GM20000 (cell line): ENCODE data around the gene DEDD2.

Source experiments
- DNase-seq: peaks from one replicate; pipeline ENCODE4 v3.0.0; 2012; ENCODE audit warnings: low spot score
- CTCF ChIP-seq: IDR thresholded peaks from 2 replicates; pipeline ENCODE4 v1.5.1; 2012; ENCODE audit warnings: mild to moderate bottlenecking, control low read depth; ENCODE audit errors: extremely low read depth, missing control alignments

Gene DEDD2

GRCh38 chr19:42172261-42172660, 45.2 kb downstream of the DEDD2 start:
- no peak for TF ChIP-seq CTCF
- DNase-seq, result no peak

- DNase-seq, result no peak
- TF ChIP-seq CTCF, result no peak
These were observed 46.8 kb downstream of the DEDD2 start for GRCh38 chr19:42170715-42171114.

- no peak for TF ChIP-seq CTCF
- DNase-seq, result no peak
These were observed 47.7 kb downstream of the DEDD2 start for GRCh38 chr19:42169486-42170413.

GRCh38 chr19:42168206-42168605, 49.3 kb downstream of the DEDD2 start:
- no peak for TF ChIP-seq CTCF
- DNase-seq, result no peak

GRCh38 chr19:42166316-42166715, 51.2 kb downstream of the DEDD2 start:
- no peak for TF ChIP-seq CTCF
- no peak for DNase-seq

GRCh38 chr19:42165146-42165545, 52.3 kb downstream of the DEDD2 start:
- TF ChIP-seq CTCF, result no peak

GRCh38 chr19:42161616-42162263, 55.7 kb downstream of the DEDD2 start:
- no peak for TF ChIP-seq CTCF
- no peak for DNase-seq

More at GRCh38 chr19:42165146-42165545, 52.3 kb downstream of the DEDD2 start:
- no peak for DNase-seq
